ENCODE measurements around the gene SHC3.
A peak's percentile ranks its signal among the peaks of the same experiment; 100 is the strongest.

SHC3 gene

DNA sequence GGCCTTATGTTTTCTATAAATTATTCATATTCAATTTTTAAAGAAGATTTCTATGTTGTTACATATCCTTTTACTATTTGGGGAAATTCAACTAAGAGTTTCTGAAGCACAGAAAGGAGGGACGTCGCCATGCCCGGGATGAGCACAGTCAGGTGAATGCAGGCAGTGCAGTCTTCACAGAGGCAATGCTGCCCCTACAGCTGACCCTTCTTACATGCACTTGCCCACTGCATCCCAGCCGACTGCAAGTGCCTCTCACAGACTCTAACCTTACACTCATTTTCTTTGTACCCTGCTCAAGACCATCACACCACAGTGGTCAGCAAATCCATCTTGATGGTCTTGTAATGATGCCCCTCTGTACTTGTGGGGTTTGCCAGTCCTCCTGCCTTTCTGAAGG, 73.8 kb downstream of the SHC3 start:
- DNase-seq: no peak

DNA sequence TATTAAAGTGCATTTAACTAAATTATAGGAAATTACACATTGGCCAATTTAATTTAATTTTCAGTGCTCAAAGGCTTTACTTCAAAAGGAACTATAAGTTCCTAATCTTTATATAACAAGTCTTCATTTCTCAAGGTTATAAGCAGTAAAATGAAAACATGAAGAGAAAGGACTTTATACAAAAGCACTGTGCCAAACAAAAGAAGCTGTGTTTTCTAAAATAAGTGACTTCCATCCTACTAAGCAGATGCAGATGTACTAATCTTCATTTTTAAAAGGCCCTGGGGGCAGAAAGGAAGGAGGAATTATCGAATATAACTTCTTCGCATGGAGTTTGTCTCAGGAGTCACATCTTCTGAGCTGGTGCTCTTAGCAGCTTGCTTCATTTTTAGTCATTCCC, 81.4 kb downstream of the SHC3 start:
- no peak for DNase-seq

DNA sequence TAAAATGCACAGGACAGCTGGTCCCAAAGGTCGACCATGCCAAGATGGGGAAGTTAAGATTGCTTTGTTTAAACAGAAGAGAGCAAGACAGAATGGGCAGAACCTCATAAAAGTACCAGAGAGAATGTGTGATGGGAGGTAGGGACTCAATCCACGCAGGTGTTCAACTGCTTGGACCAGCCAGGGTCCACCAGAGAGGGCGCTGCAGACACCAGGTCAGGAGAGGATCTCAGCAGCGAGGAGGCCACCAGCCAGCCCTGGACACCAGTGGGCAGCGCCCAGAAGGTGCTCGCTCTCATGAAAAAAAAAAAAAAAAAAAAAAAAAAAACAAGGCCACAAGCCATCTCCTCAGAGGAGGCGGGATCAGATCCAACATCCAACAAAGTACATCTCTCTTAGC, 81.8 kb downstream of the SHC3 start:
- DNase-seq: no peak

DNA sequence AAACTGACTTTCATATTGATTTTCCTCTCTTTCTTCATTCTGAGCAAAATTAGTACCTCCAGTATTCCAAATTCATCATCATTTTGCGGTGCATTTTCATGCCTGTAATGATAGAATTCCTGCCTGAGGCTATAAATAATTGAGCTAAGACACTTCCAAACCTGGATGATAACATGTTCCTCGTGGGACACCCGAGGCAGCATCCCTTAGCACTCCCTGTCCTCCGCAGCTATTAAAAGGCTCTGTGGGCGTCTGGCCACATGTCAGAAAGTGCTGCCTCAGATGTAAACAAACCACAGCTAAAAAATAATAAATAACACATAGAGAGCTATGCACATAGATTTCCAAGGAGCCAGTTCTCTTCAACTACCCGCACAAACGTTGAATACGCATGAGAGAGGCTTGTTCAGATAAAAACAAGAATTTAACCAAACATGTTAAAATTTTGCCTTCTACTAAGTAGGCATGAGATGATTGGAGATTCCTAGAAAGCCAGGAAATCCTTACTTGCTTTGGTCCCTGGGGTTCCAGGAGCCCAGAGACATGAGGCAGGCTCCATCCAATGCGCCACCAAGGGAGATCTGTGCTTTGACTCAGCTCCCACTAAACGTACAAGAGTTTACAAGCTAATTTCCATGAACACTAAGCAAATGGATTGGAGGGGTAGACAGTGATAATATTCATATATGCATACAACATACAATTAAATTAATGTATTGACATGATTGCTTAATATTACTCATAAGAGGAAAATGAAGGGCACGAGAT, 82.7 kb downstream of the SHC3 start:
- no peak for DNase-seq

DNA sequence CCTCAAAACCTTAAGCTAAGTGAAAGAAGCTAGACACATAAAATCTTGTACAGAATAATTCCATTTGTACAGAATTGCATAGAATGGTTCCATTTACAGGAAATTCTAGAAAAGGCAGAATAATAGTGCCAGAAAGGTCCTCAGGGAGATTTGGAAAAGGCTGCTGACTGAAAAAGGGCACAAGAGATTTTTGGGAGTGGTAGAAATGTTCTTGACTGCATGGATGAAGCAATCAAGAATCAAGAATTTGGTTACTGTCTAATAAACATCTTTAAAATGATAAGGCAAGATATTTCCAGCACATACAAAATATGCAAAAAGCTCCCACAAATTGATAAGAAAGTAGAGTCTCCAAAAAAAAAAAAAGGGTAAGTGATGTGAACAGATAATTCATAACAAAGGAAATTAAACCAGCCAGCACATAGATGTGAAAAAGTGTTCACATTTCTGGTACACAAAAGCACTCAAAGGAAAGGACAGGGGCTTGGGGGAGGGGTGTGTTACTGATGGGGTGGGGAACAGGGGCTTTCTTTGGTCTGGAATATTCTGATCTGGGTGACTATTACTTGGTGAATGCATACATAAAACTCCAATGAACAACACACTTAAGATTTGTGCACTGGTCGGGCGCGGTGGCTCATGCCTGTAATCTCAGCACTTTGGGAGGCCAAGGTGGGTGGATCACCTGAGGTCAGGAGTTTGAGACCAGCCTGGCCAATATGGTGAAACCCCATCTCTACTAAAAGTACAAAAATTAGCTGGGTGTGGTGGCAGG, 85.2 kb downstream of the SHC3 start:
- no peak for DNase-seq

DNA sequence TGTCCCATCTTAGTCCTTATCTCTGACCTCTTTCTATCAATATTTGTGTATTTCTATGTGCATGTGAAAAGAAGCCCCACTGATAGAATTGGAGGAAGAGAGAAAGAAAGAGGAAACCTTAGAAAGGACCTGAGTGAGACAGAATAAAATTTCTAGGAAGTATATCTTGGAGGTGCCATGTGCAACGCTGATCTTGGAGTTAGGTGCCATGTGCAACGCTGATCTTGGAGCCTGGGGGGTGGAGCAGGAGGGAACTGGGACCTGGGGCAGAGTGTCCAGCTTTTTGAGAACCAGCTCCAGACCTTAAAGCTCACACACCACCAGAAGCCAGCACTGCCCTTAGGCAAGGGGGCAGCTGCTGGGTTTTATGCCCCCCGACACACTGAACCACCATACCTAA, 89.4 kb downstream of the SHC3 start:
- no peak for DNase-seq

DNA sequence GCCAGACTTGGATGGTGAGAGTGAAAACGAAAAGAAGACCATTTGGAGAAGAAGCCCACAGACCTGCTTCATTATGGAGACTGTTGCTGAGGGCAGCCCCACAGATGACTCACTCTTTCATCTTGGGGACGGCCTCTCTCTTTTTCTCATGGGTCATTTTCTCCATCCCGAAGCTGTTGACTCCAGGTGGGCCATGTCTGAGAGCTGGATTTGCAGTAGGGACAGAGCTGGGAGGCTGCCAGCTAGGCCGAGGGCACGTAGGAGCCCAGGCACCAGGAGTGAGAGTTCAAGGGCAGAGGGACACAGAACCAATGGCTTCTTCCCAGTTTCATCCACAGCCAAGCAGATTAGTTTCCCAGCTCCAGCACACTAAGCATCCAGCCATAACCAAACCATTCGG, 95.0 kb downstream of the SHC3 start:
- no peak for DNase-seq

DNA sequence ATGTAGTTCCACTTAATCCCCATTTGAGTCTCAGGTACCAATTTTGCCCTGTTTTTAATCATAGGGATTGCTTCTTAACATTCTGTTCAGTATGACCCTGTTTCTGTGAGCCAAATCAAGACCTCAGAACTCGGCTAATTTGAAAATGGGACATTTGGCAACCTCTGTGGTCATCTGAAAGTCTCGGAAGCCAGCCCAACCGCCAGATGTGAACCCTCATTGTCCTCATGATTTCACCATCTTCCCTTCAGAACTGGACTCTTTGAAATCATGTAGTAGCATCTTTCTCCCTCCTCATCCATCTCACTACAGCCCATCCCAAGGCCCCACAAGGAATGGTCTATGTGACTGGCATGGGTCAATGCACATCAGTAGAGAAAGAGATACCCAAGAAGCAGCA, 98.4 kb downstream of the SHC3 start:
- peak; percentile 19 for DNase-seq

DNA sequence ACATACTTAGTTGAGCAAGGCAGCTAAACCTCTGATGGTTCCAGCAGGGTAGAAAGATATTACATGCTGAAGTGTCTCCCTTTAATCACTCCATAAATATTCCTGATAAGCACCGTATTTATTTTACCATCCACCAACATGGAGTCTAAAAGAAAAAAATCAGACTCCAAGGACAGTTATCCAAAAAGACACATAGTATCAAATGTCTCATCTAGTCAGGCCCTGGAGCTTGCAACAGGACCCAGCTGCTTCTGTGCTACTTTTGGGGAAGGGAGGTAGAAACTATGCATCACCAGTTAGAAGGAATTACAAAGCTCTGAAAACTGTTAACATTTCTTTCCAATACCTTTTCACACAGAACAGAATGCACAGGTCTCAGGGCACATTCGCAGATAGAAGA, 99.2 kb downstream of the SHC3 start:
- no peak for DNase-seq

DNA sequence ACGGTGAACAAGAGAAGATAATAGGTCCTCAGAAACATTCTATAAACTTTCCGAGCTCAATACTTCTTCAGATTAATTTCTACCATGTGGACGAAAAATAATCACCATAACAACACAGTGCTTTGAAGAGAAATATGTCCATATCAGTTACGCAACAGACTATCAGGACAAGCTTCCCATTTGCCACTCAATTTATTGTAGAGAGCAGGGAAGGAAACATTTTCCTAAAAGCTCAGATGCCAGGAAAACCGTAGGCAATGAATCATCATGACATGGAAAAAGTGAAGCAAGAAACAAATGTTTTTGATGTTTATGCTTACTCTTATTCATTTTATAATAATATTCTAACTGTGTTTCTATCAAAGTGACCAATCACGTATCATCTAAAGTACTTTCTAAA, 99.8 kb downstream of the SHC3 start:
- no peak for DNase-seq

DNA sequence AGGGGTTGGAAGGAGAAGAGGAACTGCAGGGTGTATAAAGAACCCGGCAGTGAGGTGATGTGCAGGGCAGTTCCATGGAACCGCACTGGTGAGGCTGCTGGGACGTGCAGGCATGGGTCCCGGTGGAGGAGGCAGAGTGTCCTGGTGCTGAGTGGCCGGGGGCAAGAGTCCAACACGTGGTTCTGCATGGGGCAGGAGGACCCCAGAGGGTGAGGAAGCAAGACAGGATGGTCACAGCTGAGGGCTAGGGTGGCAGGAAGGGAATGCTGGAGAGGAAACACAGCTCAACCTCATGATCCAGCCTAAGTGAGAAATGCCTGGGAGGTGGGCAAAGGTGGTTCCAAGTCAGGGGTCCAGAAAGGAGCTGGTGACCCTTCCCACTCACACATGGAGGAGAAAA, 100.2 kb downstream of the SHC3 start:
- DNase-seq: no peak

DNA sequence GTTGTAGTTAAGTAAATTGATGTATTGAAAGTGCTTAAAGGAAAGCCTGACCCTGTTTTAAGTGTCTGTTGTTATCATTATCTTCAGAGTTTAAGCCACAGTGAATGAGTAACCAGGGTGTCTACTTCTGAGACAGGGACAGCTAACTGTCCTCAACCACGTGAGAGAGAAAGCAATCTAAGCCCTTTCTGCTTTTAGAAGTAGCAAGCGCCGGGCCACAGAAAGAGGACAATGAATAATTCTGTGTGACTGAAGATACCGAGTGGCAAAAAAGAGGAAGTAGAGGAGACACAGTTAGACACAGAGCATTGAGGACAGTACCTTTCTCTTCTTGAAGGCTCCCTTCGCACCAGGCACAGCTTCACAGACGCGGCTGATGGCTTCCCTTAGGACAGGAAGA, 101.1 kb downstream of the SHC3 start:
- no peak for DNase-seq

DNA sequence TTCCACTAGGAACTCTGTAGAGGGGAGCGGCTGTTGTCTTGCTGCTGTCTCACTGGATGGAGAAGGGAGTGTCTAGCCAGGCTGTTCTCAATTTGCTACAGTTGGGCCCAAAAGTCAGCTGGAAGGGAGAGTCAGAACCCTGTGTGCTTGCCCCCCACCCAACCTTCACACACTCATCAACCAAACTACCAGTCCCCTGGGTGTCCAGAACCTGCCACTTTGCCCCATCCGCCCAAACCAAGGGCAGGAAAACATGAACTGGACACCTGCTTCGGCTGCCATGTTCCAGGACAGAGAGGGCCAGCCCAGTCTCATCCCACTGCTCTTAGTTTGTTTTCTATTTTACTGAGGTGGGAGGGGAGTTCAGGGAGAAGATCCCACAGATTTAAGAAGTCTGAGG, 105.2 kb downstream of the SHC3 start:
- DNase-seq: no peak

DNA sequence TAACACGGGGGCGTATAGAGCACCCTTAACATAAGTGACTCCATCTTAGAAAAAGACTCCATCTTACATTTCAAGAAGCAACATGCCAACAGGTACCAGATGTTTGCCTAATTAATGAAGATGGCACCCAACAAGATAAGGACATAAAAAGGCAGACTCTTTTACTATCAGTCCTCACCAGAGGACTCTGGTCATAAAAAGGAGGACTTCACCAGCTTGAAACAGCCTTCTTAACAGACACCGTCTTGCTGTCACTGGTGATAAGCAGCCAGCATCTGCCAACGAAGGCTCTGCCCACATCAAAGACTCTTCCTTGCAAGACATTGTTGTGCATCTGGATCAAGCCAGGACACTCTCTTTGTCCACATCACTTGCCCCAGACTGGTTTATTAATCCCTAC, 107.0 kb downstream of the SHC3 start:
- DNase-seq: no peak

DNA sequence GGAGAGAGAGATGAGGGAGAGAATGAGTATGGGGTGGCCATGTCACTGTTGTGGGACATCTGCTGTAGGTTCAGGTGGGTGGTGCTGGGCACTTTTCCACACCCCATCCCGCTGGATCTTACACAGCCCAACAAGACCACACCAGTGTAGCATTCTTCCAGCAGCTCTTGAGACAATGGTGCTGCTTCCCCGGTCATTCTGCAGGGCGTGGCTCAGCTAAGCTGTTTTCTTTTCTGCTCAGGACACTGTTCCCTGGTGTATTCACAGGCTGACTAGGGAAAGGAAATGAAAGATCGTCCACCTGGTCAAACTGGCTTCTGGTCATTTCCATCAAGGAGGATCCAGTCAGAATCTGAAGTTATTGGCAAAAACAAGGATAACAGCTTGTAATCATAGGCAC, 111.8 kb downstream of the SHC3 start:
- DNase-seq: no peak

DNA sequence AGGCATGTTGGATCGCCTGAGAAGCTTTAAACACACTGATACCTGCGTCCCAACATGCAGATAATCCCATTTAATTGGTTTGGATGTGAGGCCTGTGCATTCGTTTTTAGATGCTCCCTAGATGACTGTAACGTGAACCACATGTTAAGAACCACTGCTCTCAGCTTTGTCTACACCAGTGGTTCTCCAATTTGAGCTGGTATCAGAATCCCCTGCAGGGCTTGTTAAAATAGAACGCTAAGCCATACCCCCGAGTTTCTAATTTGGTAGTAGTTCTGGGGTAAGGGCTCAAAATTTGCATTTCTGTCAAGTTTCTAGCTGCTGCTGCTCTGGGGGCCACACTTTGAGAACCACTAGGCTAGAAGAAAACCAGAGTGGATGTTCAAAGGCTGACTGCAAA, 112.7 kb downstream of the SHC3 start:
- DNase-seq: no peak

DNA sequence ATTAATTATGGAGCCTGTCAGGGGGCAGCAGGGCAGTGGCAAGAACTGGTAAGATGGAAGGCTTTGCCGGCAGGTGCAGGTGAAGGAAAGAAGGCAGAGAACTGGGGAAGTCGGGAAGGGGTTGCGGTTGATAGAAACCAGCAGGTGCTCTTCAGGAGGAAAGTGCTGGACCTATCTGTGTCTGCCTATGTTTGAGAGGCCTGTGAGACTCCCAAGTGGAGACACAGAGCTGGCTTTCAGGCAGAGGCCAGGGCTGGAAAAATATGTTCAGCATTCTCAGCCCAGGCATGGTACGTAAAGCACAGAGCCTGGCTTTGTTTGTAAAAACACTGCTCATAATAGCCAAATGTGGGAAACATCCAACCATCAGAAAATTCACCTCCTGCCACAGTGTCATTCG, 117.8 kb downstream of the SHC3 start:
- no peak for DNase-seq

DNA sequence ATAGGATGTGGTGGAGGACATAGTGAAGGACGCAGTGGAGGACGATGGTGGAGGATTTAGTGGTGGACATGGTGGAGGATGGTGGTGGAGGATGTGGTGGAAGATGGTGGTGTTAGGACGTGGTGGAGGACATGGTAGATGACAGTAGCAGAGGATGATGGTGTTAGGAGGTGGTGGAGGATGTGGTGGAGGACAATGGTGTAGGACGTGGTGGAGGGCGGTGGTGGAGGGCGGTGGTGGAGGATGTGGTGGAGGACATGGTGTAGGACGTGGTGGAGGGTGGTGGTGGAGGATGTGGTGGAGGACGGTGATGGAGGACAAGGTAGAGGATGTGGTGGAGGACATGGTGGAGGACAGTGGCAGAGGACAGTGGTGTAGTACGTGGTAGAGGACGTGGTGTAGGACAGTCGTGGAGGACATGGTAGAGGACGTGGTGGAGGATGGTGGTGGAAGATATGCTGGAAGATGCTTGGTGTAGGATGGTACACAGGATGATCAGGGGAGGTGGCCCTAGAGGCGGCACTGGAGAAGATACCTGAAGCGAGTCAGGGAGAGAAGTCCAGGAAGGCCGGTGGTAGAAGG, 118.6 kb downstream of the SHC3 start:
- DNase-seq: no peak

DNA sequence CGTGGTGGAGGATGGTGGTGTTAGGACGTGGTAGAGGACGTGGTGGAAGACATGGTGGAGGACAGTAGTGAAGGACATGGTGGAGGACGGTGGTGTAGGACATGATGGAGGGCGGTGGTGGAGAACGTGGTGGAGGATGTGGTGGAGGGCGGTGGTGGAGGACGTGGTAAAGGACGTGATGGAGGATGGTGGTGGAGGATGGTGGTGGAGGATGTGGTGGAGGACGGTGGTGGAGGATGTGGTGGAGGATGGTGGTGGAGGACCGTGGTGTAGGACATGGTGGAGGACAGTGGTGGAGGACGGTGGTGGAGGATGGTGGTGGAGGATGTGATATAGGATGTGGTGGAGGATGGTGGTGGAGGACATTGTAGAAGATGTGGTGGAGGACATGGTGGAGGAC, 119.7 kb downstream of the SHC3 start:
- no peak for DNase-seq

DNA sequence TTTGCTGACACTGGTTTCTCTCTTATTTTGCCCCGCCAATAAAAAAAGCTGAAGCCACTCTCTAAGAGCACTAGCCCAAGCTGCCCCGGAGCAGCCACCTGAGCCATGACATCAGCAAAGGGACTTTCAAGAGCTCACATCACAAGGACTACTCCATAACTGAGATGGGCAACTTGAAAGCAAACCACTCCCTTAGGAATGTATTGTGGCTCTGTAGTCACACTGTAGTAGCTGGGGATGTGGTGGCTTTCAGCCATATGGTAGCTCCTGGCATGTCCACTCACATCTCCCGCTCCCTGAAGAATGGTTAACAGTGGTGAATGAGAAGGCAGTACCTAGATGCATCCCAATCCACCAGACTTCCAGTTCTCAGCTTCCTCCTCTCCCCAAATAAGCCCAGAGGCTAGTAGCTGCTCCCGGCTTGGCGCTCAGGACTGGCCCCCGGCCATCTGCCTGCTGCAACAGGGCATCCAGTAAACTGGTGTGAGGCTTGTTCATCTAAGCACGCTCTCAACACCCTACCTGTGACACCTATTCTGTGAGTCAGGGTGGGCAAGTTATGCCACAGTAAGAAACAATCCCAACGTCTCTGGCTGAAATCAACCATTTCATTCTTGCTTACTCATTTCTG, 123.6 kb downstream of the SHC3 start:
- DNase-seq: no peak

DNA sequence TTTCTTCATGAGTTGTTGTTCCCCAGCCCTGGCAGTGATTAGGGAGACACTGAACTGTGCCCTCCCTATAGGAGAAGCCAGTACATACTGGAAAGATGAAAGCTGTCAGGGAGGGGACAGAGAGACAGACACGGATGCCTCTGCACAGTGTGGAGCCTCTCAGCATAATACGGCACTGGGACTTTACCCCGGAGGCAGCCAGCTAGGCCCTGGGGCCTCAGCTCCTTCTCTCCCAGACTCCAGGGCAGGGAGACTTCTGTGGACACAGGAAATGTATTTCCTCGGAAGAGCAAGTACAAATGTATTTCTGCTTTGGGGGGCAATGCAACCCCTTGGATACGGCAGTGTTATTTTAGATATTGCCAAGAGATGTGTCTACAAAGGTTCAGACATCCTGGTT, 125.3 kb downstream of the SHC3 start:
- DNase-seq: no peak

DNA sequence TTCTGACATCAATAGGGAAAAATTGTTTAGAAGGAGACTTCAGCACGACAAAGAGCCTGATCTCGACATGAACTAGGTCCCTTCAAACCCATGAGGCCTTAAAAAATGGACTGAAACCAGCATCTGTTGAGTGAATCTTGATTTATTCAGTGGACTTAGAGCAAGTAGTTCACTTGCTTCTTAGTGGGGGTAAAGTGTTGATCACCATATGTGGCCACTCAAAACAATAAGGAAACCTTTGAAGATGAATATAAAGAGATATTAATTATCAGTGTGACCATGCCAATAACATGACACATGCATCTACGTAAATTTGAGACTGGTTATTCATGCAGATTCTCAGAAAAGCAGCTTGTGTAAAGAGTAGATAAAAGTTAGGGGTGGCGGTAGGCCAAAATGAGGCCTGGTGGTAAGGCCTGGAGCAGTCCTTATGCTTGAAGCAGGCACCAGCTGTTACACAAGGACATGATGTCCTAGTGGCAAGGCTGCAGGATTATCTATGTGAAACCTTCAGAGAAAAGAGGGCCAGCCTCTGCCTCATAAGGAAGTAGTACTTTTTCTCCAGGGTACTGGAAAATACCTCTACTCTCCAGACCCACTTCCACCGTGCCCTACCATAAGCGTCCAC, 126.0 kb downstream of the SHC3 start:
- DNase-seq: no peak

DNA sequence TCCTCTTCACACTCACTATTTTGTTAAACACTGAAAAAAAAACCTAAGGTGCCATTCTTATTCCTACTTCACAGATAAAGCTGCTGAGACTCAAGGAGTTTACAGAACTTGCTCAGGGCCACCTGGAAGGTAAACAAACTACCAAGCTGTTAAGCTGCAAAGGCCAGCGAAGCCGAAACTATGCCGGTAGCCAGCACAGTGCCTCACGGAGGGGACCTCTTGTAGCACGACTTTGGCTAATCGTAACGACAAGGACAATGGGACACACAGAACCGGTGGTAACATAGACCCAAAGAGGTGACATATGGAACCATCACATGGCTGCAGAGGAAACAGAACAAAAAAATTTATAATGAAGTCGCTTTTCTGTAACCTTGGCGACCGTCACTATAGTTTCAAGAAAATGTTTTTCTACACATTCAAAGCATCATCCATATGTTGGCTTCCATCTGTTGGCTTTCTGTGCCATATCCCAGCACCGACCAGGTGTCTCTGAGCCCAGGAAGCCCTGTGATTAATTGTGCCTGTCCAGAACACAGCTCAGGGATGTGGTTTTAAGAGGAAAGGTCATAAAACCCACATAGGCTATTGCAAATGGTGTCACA, 127.1 kb downstream of the SHC3 start:
- no peak for DNase-seq
